SH-SY5Y (cell line): ENCODE measurements around the gene DUSP9.

Experiments
- GATA2 ChIP-seq: IDR thresholded peaks from 2 replicates; pipeline ENCODE4 v1.6.1; 2011; ENCODE audit warnings: mild to moderate bottlenecking, low read depth, low read length
- GATA3 ChIP-seq: IDR thresholded peaks from 2 replicates; pipeline ENCODE4 v1.6.1; 2011; ENCODE audit warnings: low read depth, mild to moderate bottlenecking, low read length, moderate library complexity

GRCh38 chrX:153624196-153625091 is 22.6 kb upstream of the DUSP9 start:
- TF ChIP-seq GATA2 (no peak), GATA3 (no peak)
